BE2C (cell line): Measurements from ENCODE around the gene ZNF358.

Source experiments
- DNase-seq: peaks from one replicate; pipeline ENCODE4 v3.0.0-alpha.2; 2020
- H3K27me3 ChIP-seq: fragments of 250-450 bp; sonication (Bioruptor Pico); 2 replicates; pipeline ENCODE4 v1.5.1; 2020; ENCODE audit warnings: mild to moderate bottlenecking
- H3K36me3 ChIP-seq: fragments of 250-450 bp; sonication (Bioruptor Pico); 2 replicates; pipeline ENCODE4 v1.5.1; 2020; ENCODE audit warnings: mild to moderate bottlenecking
- H3K4me1 ChIP-seq: fragments of 250-450 bp; sonication (Bioruptor Pico); 2 replicates; pipeline ENCODE4 v1.5.1; 2020
- H3K4me3 ChIP-seq: 2 replicates; pipeline ENCODE4 v1.5.1; 2011; ENCODE audit warnings: low read depth, low read length
- H3K9me3 ChIP-seq: fragments of 250-450 bp; sonication (Bioruptor Pico); 2 replicates; pipeline ENCODE4 v1.5.1; 2020
- CTCF ChIP-seq: IDR thresholded peaks from 2 replicates; pipeline ENCODE4 v1.5.1; 2012; ENCODE audit warnings: mild to moderate bottlenecking, low read depth, low read length

The ZNF358 gene

GRCh38 chr19:7483720-7484201, 32.1 kb upstream of the ZNF358 start:
- no peak for TF ChIP-seq CTCF
- Histone ChIP-seq H3K4me1 (peaks cover 8% of the 10 kb centered on the region), H3K9me3 (no peaks in the 10 kb centered on the region), H3K27me3 (no peaks in the 10 kb centered on the region), H3K36me3 (no peaks in the 10 kb centered on the region), H3K4me3 (peak overlapping the region; percentile 59)
- peak; percentile 63 for DNase-seq

- Histone ChIP-seq H3K9me3 (no peaks in the 10 kb centered on the region), H3K4me1 (peaks cover 12% of the 10 kb centered on the region), H3K27me3 (no peaks in the 10 kb centered on the region), H3K36me3 (no peaks in the 10 kb centered on the region), H3K4me3 (no peak overlapping the region)
- no peak for DNase-seq
- no peak for TF ChIP-seq CTCF
Observed at GRCh38 chr19:7486923-7487322, 29.0 kb upstream of the ZNF358 start.

- no peaks in the 10 kb centered on the region for H3K27me3 ChIP-seq
- DNase-seq: peak; percentile 91
- H3K4me3 ChIP-seq: peak within 1 kb of the TSS; percentile 46
- peaks cover 5% of the 10 kb centered on the region for H3K4me1 ChIP-seq
- no peaks in the 10 kb centered on the region for H3K36me3 ChIP-seq
- H3K9me3 ChIP-seq: no peaks in the 10 kb centered on the region
- no peak for TF ChIP-seq CTCF
Observed at GRCh38 chr19:7488736-7489353, 27.1 kb upstream of the ZNF358 start, which contains the start of gene PEX11G. Gene PEX11G (minus strand): TSS chr19:7489035. CDS start chr19:7489010, 25 bp downstream.

- no peak for TF ChIP-seq CTCF
- no peaks in the 10 kb centered on the region for H3K36me3 ChIP-seq
- H3K27me3 ChIP-seq: no peaks in the 10 kb centered on the region
- H3K4me3 ChIP-seq: peak overlapping the region; percentile 46
- H3K4me1 ChIP-seq: peaks cover 5% of the 10 kb centered on the region
- no peaks in the 10 kb centered on the region for H3K9me3 ChIP-seq
- no peak for DNase-seq
Observed at GRCh38 chr19:7489609-7490044, 26.3 kb upstream of the ZNF358 start.

GRCh38 chr19:7492142-7492541, 23.8 kb upstream of the ZNF358 start:
- no peaks in the 10 kb centered on the region for H3K36me3 ChIP-seq
- H3K4me1 ChIP-seq: peaks cover 5% of the 10 kb centered on the region
- H3K9me3 ChIP-seq: no peaks in the 10 kb centered on the region
- no peaks in the 10 kb centered on the region for H3K27me3 ChIP-seq
- H3K4me3 ChIP-seq: no peak overlapping the region
- TF ChIP-seq CTCF: no peak
- no peak for DNase-seq

GRCh38 chr19:7492558-7492957, 23.3 kb upstream of the ZNF358 start:
- Histone ChIP-seq H3K36me3 (no peaks in the 10 kb centered on the region), H3K4me3 (no peak overlapping the region), H3K4me1 (peaks cover 5% of the 10 kb centered on the region), H3K9me3 (no peaks in the 10 kb centered on the region), H3K27me3 (no peaks in the 10 kb centered on the region)
- TF ChIP-seq CTCF: no peak
- DNase-seq: no peak
